GM23248 (cell line): ENCODE data around the gene DUS2. TPM values are rescaled to one million over a fixed set of nuclear protein-coding genes. Genes with fewer than 3 reads are reported as not detected.
A peak's percentile ranks its signal among the peaks of the same experiment; 100 is the strongest.

Experiments used
- DNase-seq: peaks from one replicate; pipeline ENCODE4 v3.0.0-alpha.2; 2015
- H2AFZ ChIP-seq: fragments of 200-600 bp; sonication (generic); 2 replicates; pipeline ENCODE4 v1.6.1; 2016; ENCODE audit warnings: antibody characterized with exemption
- H3F3A ChIP-seq: fragments of 200-600 bp; sonication (generic); 2 replicates; pipeline ENCODE4 v1.6.1; 2016; ENCODE audit warnings: mild to moderate bottlenecking, antibody characterized with exemption, mixed run types; ENCODE audit not compliant: insufficient read depth
- H3K27ac ChIP-seq: fragments of 200-600 bp; sonication (generic); 2 replicates; pipeline ENCODE4 v1.5.1; 2016; ENCODE audit warnings: mild to moderate bottlenecking
- H3K27me3 ChIP-seq: fragments of 200-600 bp; sonication (generic); replicated peaks from 2 replicates; pipeline ENCODE4 v1.6.1; 2016; ENCODE audit warnings: mild to moderate bottlenecking; ENCODE audit not compliant: insufficient read depth
- H3K36me3 ChIP-seq: fragments of 200-600 bp; sonication (generic); 2 replicates; pipeline ENCODE4 v1.6.1; 2016; ENCODE audit warnings: low read depth, mild to moderate bottlenecking
- H3K4me1 ChIP-seq: fragments of 200-600 bp; sonication (generic); 2 replicates; pipeline ENCODE4 v1.6.1; 2016; ENCODE audit warnings: mild to moderate bottlenecking; ENCODE audit not compliant: insufficient read depth
- H3K4me2 ChIP-seq: fragments of 200-600 bp; sonication (generic); one replicate; pipeline ENCODE4 v1.6.1; 2016; ENCODE audit warnings: mild to moderate bottlenecking; ENCODE audit not compliant: unreplicated experiment
- H3K4me3 ChIP-seq: fragments of 200-600 bp; sonication (generic); 2 replicates; pipeline ENCODE4 v1.5.1; 2016; ENCODE audit warnings: mild to moderate bottlenecking
- H3K79me2 ChIP-seq: fragments of 200-600 bp; sonication (generic); 2 replicates; pipeline ENCODE4 v1.6.1; 2016; ENCODE audit warnings: mild to moderate bottlenecking; ENCODE audit not compliant: insufficient read depth
- H3K9ac ChIP-seq: fragments of 200-600 bp; sonication (generic); 2 replicates; pipeline ENCODE4 v1.6.1; 2016; ENCODE audit warnings: mild to moderate bottlenecking
- H3K9me2 ChIP-seq: fragments of 200-600 bp; sonication (generic); 2 replicates; pipeline ENCODE4 v1.6.1; 2016; ENCODE audit warnings: mixed run types, mild to moderate bottlenecking, moderate library complexity; ENCODE audit not compliant: insufficient read depth
- H3K9me3 ChIP-seq: fragments of 200-600 bp; sonication (generic); one replicate; pipeline ENCODE4 v1.6.1; 2017; ENCODE audit warnings: low read depth
- H4K20me1 ChIP-seq: fragments of 200-600 bp; sonication (generic); 2 replicates; pipeline ENCODE4 v1.6.0; 2016; ENCODE audit not compliant: insufficient read depth
- EZH2 ChIP-seq: fragments of 200-600 bp; sonication (generic); IDR thresholded peaks from 2 replicates; pipeline ENCODE4 v1.6.1; 2018; ENCODE audit warnings: antibody characterized with exemption, mild to moderate bottlenecking; ENCODE audit not compliant: insufficient read depth, poor library complexity, severe bottlenecking
- EZH2phosphoT487 ChIP-seq: fragments of 200-600 bp; sonication (generic); IDR thresholded peaks from 2 replicates; pipeline ENCODE4 v1.6.1; 2018; ENCODE audit warnings: antibody characterized with exemption, moderate library complexity, mild to moderate bottlenecking, low read depth; ENCODE audit not compliant: insufficient read depth
- WGBS, 2 experiments: methylation state at CpG; one replicate each; pipeline ENCODE4 v1.1.6; 2015 to 2017; ENCODE audit warnings: low lambda C conversion rate in 2 of 2, low coverage in 1 of 2; ENCODE audit errors: missing lambda C conversion rate in 2 of 2; 5-methylcytosine and 5-hydroxymethylcytosine counted together
- in situ Hi-C: fragments of 300-500 bp; cut with MboI; formaldehyde crosslinking; loops from 2 replicates; pipeline ENCODE4 v1.15.0; 2020
- polyA plus RNA-seq: library from polyadenylated mRNA; unstranded; fragments of >200 nt; fragmentation: Nextera tagmentation; extraction: Ambion mirVana; gene quantifications from 2 replicates; pipeline ENCODE4 v1.2.1, GENCODE V29; 2016
- total RNA-seq: library from RNA; depleted of rRNA; stranded (reverse); fragments of >200 nt; shearing (Covaris generic); gene quantifications from 2 replicates; pipeline ENCODE4 v1.2.3, GENCODE V29; 2014

DUS2 gene
- total and polyA plus RNA-seq, 2 experiments from 2014 or later, result 14.0 to 18.4 TPM

- no peak for TF ChIP-seq EZH2phosphoT487
- no peak for TF ChIP-seq EZH2
- Histone ChIP-seq H3F3A (peaks cover 4% of the 10 kb centered on the region; the same call in 1 of the 2 replicates), H3K9ac (no peak overlapping the region), H4K20me1 (no peaks in the 10 kb centered on the region), H3K9me3 (no peaks in the 10 kb centered on the region), H3K27me3 (no peaks in the 10 kb centered on the region), H3K4me1 (peaks cover 11% of the 10 kb centered on the region; the same call in 1 of the 2 replicates), H3K36me3 (no peaks in the 10 kb centered on the region), H3K79me2 (no peaks in the 10 kb centered on the region), H3K9me2 (no peaks in the 10 kb centered on the region), H3K4me3 (no peak overlapping the region), H3K27ac (no peak overlapping the region), H2AFZ (no peak overlapping the region), H3K4me2 (no peak overlapping the region)
- DNase-seq, result no peak
- WGBS, 2 experiments, result 97 to 100% methylated on average over 2 of the region's 2 CpGs
- in situ Hi-C loops, result no loop called here
Observed at GRCh38 chr16:68033101-68033500, 10.0 kb downstream of the DUS2 start.

DNA sequence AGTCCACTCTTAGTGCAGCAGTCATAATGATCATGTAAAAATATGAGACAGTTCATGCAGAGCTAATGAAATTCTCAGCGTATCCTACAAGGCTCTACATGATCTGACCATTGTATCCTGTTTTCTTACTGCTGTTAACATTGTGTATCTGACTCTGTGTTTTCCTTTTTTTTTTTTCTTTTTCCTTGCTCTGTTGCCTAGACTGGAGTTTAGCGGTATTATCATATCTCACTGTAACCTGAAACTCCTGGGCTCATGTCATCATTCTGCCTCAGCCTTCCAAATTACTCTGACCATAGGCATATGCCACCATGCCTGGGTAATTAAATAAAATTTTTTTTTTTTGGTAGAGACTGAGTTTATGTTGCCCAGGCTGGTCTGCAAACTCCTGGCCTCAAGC, 12.1 kb downstream of the DUS2 start:
- no peaks in the 10 kb centered on the region for H4K20me1 ChIP-seq
- no peaks in the 10 kb centered on the region for H3K36me3 ChIP-seq
- H3K27me3 ChIP-seq, result no peaks in the 10 kb centered on the region
- H2AFZ ChIP-seq, result no peak overlapping the region
- peaks cover 8% of the 10 kb centered on the region; the same call in 1 of the 2 replicates for H3K4me1 ChIP-seq
- no peak overlapping the region for H3K4me2 ChIP-seq
- H3K9me3 ChIP-seq, result no peaks in the 10 kb centered on the region
- H3K27ac ChIP-seq, result no peak overlapping the region
- no peak overlapping the region for H3K9ac ChIP-seq
- H3K4me3 ChIP-seq, result no peak overlapping the region
- DNase-seq, result no peak
- WGBS, 2 experiments, result 89 to 96% methylated on average over 2 of the region's 2 CpGs
- in situ Hi-C loops, result no loop called here
- no peaks in the 10 kb centered on the region for H3K79me2 ChIP-seq
- H3F3A ChIP-seq, result no peaks in the 10 kb centered on the region; the same call in 1 of the 2 replicates
- TF ChIP-seq EZH2phosphoT487 (no peak), EZH2 (no peak)
- H3K9me2 ChIP-seq, result no peaks in the 10 kb centered on the region

- no peak overlapping the region for H3K4me2 ChIP-seq
- no peaks in the 10 kb centered on the region for H3K9me2 ChIP-seq
- DNase-seq, result no peak
- H3K27ac ChIP-seq, result no peak overlapping the region
- no peaks in the 10 kb centered on the region for H3K4me1 ChIP-seq
- no peaks in the 10 kb centered on the region for H3K36me3 ChIP-seq
- H3K4me3 ChIP-seq, result no peak overlapping the region
- WGBS, 2 experiments, result 88 to 91% methylated on average over 9 of the region's 9 CpGs
- in situ Hi-C loops, result no loop called here
- H2AFZ ChIP-seq, result no peak overlapping the region
- H3K9me3 ChIP-seq, result no peaks in the 10 kb centered on the region
- no peaks in the 10 kb centered on the region for H3K27me3 ChIP-seq
- no peak overlapping the region for H3K9ac ChIP-seq
- no peaks in the 10 kb centered on the region for H3K79me2 ChIP-seq
- no peak for TF ChIP-seq EZH2
- no peak for TF ChIP-seq EZH2phosphoT487
- no peaks in the 10 kb centered on the region; the same call in 1 of the 2 replicates for H3F3A ChIP-seq
- no peaks in the 10 kb centered on the region for H4K20me1 ChIP-seq
Observed at GRCh38 chr16:68037841-68038597, 14.9 kb downstream of the DUS2 start.

GRCh38 chr16:68040506-68041288, 17.6 kb downstream of the DUS2 start:
- Histone ChIP-seq H3K27ac (no peak overlapping the region), H3K27me3 (no peaks in the 10 kb centered on the region), H3K4me3 (no peak overlapping the region), H3K79me2 (no peaks in the 10 kb centered on the region), H3K4me2 (no peak overlapping the region), H3K36me3 (no peaks in the 10 kb centered on the region), H3K9ac (no peak overlapping the region), H2AFZ (no peak overlapping the region), H4K20me1 (no peaks in the 10 kb centered on the region), H3F3A (no peaks in the 10 kb centered on the region; the same call in 1 of the 2 replicates), H3K9me3 (no peaks in the 10 kb centered on the region), H3K9me2 (no peaks in the 10 kb centered on the region), H3K4me1 (no peaks in the 10 kb centered on the region)
- 62 to 67% methylated on average over 13 to 14 of the region's 14 CpGs for WGBS, 2 experiments
- in situ Hi-C loops, result no loop called here
- TF ChIP-seq EZH2, result no peak
- no peak for TF ChIP-seq EZH2phosphoT487
- DNase-seq, result peak; percentile 66
